ENCODE measurements around the gene ANKRD6.

Gene ANKRD6

DNA sequence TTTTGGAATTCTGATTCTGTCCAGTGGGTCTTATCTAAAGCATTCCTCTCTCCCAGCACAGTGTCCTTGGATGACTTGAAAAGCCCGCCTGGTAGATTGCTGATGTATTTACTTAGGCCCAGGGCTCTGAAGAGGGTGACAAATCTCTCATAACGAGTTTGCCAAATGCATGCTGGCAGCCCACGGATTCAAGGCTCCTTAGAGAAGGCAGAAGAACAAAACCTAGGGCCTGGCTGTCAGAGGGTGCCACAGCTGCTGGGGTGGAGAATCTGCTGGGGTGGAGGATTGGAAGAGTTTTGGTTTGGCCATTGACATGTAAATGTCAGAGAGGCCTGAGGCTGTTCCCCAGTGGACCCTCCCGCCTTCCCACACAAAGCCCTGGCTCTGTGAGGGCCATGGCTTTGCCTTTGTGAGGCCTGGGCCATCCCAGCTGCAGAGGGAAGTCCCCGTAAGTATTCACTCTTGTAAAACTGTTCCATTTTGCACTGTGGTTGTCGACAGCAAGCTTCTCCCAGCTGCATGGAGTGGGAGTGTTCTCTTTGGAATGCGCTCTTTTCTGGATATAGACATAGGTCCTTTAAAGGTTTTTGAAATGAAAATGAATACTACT is 50.3 kb downstream of the ANKRD6 start:
- Histone ChIP-seq H3K4me1 (ENCODE audit: control insufficient read depth, insufficient read depth, low read length) (peaks cover 2% of the 10 kb centered on the region), H3K9ac (ENCODE audit: low read length) (no peak overlapping the region), H3K4me3 (ENCODE audit: low read length) (no peak overlapping the region), H3K27me3 (ENCODE audit: control insufficient read depth, insufficient read depth, low read length) (no peaks in the 10 kb centered on the region), H3K27ac (ENCODE audit: low read depth, low read length) (no peak overlapping the region), H3K36me3 (ENCODE audit: control insufficient read depth, insufficient read depth, low read length) (no peaks in the 10 kb centered on the region)

DNA sequence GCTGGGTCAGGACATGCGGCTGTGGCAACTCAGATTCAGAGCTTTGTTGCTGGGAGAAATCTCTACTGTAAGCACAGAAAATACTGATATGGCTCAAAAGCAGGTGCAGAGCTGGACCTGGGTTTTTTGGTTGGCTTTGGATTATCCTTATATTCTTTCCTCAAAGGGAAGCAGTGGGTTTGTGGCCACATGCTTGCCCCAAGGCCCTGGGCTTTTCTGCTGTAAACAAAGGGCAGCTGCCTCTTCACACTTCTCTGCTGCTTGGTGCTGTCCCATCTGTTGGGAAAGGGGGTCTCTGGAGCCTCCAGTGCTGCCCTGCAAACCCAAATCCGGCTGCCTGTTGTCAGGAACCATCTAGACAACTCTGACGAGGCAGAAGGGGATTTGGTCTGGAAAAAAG is 52.4 kb downstream of the ANKRD6 start:
- Histone ChIP-seq H3K27ac (ENCODE audit: low read depth, low read length) (no peak overlapping the region), H3K4me3 (ENCODE audit: low read length) (no peak overlapping the region), H3K9ac (ENCODE audit: low read length) (no peak overlapping the region), H3K27me3 (ENCODE audit: control insufficient read depth, insufficient read depth, low read length) (no peaks in the 10 kb centered on the region), H3K4me1 (ENCODE audit: control insufficient read depth, insufficient read depth, low read length) (peaks cover 2% of the 10 kb centered on the region), H3K36me3 (ENCODE audit: control insufficient read depth, insufficient read depth, low read length) (no peaks in the 10 kb centered on the region)

DNA sequence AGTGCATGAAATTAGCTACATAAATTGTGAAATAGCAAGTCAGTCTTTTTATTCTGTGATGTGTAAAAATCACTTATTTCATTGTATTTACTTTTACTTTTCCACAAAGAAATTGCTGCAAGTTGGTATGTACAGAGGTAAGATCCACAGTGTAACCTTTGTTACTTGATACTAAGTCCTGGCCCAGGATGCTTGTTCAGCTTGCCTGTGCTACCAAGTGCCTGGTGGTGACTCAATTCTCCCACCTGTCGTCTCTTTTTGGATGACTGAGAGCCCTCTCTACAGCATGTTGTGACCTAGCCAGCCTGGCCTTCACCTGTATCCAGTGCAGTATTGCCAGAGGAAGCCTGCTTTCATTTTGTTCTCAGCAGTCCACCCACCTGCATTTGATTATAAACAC is 54.9 kb downstream of the ANKRD6 start:
- H3K9ac ChIP-seq (ENCODE audit: low read length), result no peak overlapping the region
- no peak overlapping the region for H3K4me3 ChIP-seq (ENCODE audit: low read length)
- peaks cover 2% of the 10 kb centered on the region for H3K4me1 ChIP-seq (ENCODE audit: control insufficient read depth, insufficient read depth, low read length)
- H3K27me3 ChIP-seq (ENCODE audit: control insufficient read depth, insufficient read depth, low read length), result no peaks in the 10 kb centered on the region
- H3K36me3 ChIP-seq (ENCODE audit: control insufficient read depth, insufficient read depth, low read length), result no peaks in the 10 kb centered on the region
- H3K27ac ChIP-seq (ENCODE audit: low read depth, low read length), result no peak overlapping the region

DNA sequence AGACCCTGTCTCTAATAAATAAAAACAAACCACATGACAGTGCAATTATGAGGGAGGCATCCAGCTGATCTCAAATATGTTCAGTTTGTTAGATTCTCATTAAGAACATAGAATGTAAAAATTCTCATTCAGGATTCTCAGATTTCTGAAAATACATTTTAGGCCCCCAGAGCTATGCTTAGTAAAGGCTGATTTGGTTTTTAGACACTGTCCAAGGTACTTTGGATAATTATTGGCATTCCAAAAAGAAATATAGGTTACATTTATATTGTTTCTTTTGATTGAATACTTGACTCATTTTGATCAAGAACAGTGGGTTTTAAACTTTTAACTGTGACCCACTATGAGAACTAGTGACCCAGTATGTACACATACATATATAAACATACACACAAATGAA is 55.5 kb downstream of the ANKRD6 start:
- Histone ChIP-seq H3K9ac (ENCODE audit: low read length) (no peak overlapping the region), H3K4me3 (ENCODE audit: low read length) (no peak overlapping the region), H3K36me3 (ENCODE audit: control insufficient read depth, insufficient read depth, low read length) (no peaks in the 10 kb centered on the region), H3K27ac (ENCODE audit: low read depth, low read length) (no peak overlapping the region), H3K4me1 (ENCODE audit: control insufficient read depth, insufficient read depth, low read length) (no peaks in the 10 kb centered on the region), H3K27me3 (ENCODE audit: control insufficient read depth, insufficient read depth, low read length) (no peaks in the 10 kb centered on the region)

DNA sequence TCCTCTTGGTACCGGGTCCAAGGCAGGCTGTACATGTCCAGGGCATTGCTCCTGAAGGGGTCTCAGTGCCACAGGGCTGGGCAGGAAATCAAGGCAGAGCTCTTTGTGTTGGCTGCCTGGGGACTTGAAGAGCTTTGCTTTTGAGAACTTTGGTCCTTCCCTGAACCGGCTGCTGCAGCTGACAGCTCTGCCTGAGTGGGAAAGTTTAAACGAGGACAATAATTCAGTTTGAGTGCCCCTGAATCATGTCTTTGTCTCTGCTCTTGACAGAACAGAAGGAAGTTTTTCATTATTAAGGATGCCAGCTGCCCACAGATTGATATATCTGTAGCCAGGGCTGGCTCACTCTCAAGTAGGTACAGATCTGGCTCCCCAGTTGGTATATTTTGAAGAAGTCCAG is 56.1 kb downstream of the ANKRD6 start:
- Histone ChIP-seq H3K9ac (ENCODE audit: low read length) (no peak overlapping the region), H3K36me3 (ENCODE audit: control insufficient read depth, insufficient read depth, low read length) (no peaks in the 10 kb centered on the region), H3K4me1 (ENCODE audit: control insufficient read depth, insufficient read depth, low read length) (no peaks in the 10 kb centered on the region), H3K4me3 (ENCODE audit: low read length) (no peak overlapping the region), H3K27me3 (ENCODE audit: control insufficient read depth, insufficient read depth, low read length) (no peaks in the 10 kb centered on the region), H3K27ac (ENCODE audit: low read depth, low read length) (no peak overlapping the region)

DNA sequence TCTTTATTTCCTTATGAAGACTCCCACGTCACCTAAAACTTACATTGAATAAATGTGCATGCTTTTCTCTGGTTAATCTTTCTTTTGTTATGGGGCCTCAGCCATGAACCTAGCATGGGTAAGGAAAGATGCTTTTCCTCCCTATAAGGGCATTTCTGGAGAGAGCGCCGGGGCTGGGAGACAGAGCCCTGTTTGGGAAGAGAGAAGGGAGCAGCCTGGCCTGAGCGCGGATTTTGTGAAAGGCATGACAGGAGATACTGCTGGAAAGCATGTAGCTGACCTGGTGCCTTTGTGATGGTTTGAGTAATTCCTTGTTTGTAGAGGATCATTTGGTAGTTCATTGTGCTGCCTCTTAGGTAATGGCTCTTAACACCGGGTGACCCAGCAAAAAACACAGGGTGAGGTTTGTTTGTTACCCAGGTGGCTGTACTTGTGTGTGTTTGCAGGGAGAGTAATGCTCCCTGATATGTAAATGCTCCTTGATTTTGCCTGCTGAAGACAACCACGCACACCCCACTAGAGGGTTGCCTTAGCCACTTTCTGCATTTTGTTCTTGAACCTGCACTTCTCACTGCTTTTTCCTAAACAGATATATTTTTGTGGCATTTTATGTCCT is 59.2 kb downstream of the ANKRD6 start:
- Histone ChIP-seq H3K9ac (ENCODE audit: low read length) (no peak overlapping the region), H3K27ac (ENCODE audit: low read depth, low read length) (no peak overlapping the region)

DNA sequence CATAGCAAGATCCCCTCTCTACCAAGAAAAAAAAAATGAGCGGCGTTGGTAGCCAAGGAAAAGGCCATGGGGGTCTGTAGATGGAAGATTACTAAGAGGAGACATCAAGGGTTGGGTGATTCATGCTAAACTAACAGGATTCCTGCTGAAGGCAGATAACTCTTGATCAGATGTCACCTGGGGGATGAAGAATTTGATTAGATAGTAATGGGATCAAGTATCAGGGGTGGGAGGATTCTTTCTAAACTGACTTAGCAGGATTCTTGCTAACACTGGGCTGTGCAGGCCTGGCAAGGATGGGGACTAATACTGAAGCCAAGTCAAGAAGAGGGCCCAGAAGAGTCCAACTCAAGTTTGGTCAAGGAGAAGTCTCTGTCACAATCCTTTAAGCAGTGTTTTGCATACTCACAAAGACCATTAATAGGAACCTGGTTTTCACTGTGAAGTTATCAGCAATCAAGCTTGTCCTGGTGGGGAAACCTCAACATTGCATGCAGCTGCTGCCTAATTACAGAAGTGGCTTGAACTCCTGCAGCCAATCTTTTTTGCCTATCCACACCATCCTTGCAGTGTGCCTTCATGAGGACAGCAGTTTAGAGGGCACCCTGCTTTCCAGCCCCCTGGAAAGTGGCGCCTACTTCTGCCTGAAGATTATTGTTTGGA is 61.3 kb downstream of the ANKRD6 start:
- no peak overlapping the region for H3K27ac ChIP-seq (ENCODE audit: low read depth, low read length)
- no peaks in the 10 kb centered on the region for H3K4me1 ChIP-seq (ENCODE audit: control insufficient read depth, insufficient read depth, low read length)
- no peak overlapping the region for H3K4me3 ChIP-seq (ENCODE audit: low read length)
- no peaks in the 10 kb centered on the region for H3K36me3 ChIP-seq (ENCODE audit: control insufficient read depth, insufficient read depth, low read length)
- no peak overlapping the region for H3K9ac ChIP-seq (ENCODE audit: low read length)
- no peaks in the 10 kb centered on the region for H3K27me3 ChIP-seq (ENCODE audit: control insufficient read depth, insufficient read depth, low read length)

More for the DNA sequence above, 59.2 kb downstream of the ANKRD6 start:
- H3K27me3 ChIP-seq (ENCODE audit: control insufficient read depth, insufficient read depth, low read length), result no peaks in the 10 kb centered on the region
- H3K4me3 ChIP-seq (ENCODE audit: low read length), result no peak overlapping the region
- no peaks in the 10 kb centered on the region for H3K4me1 ChIP-seq (ENCODE audit: control insufficient read depth, insufficient read depth, low read length)
- no peaks in the 10 kb centered on the region for H3K36me3 ChIP-seq (ENCODE audit: control insufficient read depth, insufficient read depth, low read length)

DNA sequence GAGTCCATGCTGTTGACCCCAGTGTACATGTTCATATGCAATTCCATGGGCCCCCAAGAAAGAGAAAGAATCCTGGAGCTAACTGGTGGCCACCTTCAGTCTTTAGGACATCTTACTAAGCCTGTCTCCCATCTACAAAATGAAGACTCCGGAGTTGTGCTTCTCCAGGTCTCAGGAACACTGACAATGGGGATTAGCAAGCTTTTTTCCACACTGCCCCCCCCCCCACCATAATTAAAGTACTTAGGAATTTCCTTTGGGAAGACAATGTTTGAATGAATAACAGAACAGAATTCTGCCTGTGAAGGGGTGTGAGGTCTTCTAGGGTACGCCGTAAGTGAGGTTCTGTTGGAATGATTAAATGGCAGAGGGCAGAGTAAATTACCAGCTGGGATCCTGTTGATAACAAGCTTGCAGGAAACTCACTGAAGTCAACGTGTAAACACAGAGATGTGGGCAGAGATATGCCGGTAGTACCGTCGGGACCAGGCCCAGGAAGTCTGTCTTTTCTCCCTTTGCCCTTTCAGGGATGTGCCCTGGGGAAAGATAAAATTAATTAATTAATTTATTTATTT is 63.1 kb downstream of the ANKRD6 start:
- no peaks in the 10 kb centered on the region for H3K4me1 ChIP-seq (ENCODE audit: control insufficient read depth, insufficient read depth, low read length)
- H3K36me3 ChIP-seq (ENCODE audit: control insufficient read depth, insufficient read depth, low read length), result no peaks in the 10 kb centered on the region
- H3K9ac ChIP-seq (ENCODE audit: low read length), result no peak overlapping the region
- no peak overlapping the region for H3K27ac ChIP-seq (ENCODE audit: low read depth, low read length)
- H3K27me3 ChIP-seq (ENCODE audit: control insufficient read depth, insufficient read depth, low read length), result no peaks in the 10 kb centered on the region
- H3K4me3 ChIP-seq (ENCODE audit: low read length), result no peak overlapping the region

DNA sequence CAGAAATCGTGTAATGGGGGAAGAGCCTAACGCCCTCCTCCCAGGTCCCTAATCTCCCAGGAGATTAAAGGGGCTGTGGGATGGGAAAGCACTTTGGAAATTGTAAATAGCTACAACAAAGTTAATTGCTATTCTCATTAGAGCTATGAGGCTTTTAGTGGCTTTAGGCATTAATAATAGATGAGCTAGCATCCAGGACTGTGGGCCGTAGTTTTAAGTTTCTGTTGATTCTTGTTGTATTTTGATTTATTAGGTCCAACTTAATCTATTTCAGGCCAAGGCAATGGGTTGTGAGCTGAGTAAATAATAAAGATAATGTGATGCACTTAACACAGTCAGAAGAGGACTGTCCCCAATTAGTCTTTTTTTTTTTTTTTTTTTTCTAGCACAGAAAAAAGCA is 67.7 kb downstream of the ANKRD6 start:
- H3K27ac ChIP-seq (ENCODE audit: low read depth, low read length), result no peak overlapping the region

DNA sequence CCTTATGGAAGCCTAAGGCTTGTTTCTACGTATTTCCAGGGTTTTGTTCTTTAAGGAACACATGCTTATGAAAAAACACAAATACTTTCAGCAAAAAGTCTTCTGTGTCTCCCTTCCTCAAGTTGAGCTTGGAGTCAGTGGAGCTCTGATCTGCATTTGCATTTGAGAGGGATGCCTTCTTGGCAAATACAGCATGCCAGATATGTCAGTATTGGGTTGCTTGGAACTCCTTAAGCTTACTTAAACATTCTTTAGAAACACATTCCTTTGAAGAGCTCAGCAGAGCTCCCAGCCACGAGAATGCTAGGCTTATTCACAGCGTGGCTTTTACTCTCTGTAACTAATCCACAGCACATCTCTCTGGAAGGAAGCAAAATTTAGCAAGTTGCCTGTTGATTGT is 68.3 kb downstream of the ANKRD6 start:
- H3K27me3 ChIP-seq (ENCODE audit: control insufficient read depth, insufficient read depth, low read length), result no peaks in the 10 kb centered on the region
- H3K4me3 ChIP-seq (ENCODE audit: low read length), result no peak overlapping the region
- no peak overlapping the region for H3K9ac ChIP-seq (ENCODE audit: low read length)
- H3K36me3 ChIP-seq (ENCODE audit: control insufficient read depth, insufficient read depth, low read length), result no peaks in the 10 kb centered on the region
- no peaks in the 10 kb centered on the region for H3K4me1 ChIP-seq (ENCODE audit: control insufficient read depth, insufficient read depth, low read length)
- H3K27ac ChIP-seq (ENCODE audit: low read depth, low read length), result no peak overlapping the region

More for the DNA sequence above, 67.7 kb downstream of the ANKRD6 start:
- Histone ChIP-seq H3K4me1 (ENCODE audit: control insufficient read depth, insufficient read depth, low read length) (no peaks in the 10 kb centered on the region), H3K9ac (ENCODE audit: low read length) (no peak overlapping the region), H3K36me3 (ENCODE audit: control insufficient read depth, insufficient read depth, low read length) (no peaks in the 10 kb centered on the region), H3K27me3 (ENCODE audit: control insufficient read depth, insufficient read depth, low read length) (no peaks in the 10 kb centered on the region), H3K4me3 (ENCODE audit: low read length) (no peak overlapping the region)

DNA sequence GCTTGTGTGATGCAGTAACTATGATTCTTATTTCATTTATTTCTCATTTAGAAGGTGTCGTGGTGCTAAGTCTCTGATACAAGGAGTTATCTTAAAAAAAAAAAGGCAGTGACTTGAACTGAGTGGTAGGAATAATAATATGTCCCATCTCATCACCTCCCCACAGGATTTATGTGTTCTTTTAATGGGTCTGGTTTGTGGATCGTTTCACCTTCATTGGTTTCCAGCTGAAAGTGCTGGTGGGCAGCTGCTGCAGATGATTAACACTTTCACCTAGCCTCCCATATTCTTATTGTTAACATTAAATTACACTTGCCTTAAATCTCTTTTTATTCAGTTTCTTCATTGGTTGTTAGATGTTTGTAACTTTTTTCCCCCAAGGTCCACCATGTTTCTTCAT is 68.8 kb downstream of the ANKRD6 start:
- Histone ChIP-seq H3K9ac (ENCODE audit: low read length) (no peak overlapping the region), H3K36me3 (ENCODE audit: control insufficient read depth, insufficient read depth, low read length) (no peaks in the 10 kb centered on the region), H3K4me1 (ENCODE audit: control insufficient read depth, insufficient read depth, low read length) (no peaks in the 10 kb centered on the region), H3K27me3 (ENCODE audit: control insufficient read depth, insufficient read depth, low read length) (no peaks in the 10 kb centered on the region), H3K4me3 (ENCODE audit: low read length) (no peak overlapping the region), H3K27ac (ENCODE audit: low read depth, low read length) (no peak overlapping the region)

DNA sequence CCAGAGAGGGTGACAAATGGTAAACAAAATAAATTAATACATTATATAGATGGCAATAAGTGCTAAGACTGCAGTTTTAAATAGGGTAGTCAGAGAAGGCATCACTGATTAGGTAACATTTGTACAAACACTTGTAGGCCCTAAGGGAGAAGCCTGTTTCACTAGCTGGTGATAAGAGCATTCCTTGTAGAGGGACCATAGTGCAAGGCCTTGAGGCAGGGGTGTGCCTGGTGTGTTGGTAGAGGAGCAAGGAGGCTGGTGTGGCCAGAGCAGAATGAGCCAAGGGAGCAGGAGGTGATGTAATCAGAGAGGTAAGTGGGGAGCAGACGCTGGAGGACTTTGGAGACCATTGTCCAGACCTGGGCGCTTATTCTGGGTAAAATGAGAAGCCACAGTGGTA is 70.7 kb downstream of the ANKRD6 start:
- Histone ChIP-seq H3K36me3 (ENCODE audit: control insufficient read depth, insufficient read depth, low read length) (no peaks in the 10 kb centered on the region), H3K27me3 (ENCODE audit: control insufficient read depth, insufficient read depth, low read length) (no peaks in the 10 kb centered on the region), H3K4me1 (ENCODE audit: control insufficient read depth, insufficient read depth, low read length) (no peaks in the 10 kb centered on the region), H3K9ac (ENCODE audit: low read length) (no peak overlapping the region), H3K4me3 (ENCODE audit: low read length) (no peak overlapping the region), H3K27ac (ENCODE audit: low read depth, low read length) (no peak overlapping the region)
